SK-N-SH treated with all-trans-retinoic acid at 6 μM for 48 hours (cell line): ENCODE data around the gene SCAND1.

ENCODE experiments used
- ATAC-seq: fragments of 200-7000 bp; cut with Tn5 transposase; 3 replicates; pipeline ENCODE4 v1.9.1; 2020; ENCODE audit warnings: mild to moderate bottlenecking, moderate library complexity
- BACH2 ChIP-seq: fragments of 250-450 bp; sonication (Bioruptor Pico); IDR thresholded peaks from 2 replicates; pipeline ENCODE4 v1.9.0; 2021; ENCODE audit warnings: mild to moderate bottlenecking, borderline replicate concordance
- CSDC2 ChIP-seq: fragments of 250-450 bp; sonication (Bioruptor Pico); IDR thresholded peaks from 2 replicates; pipeline ENCODE4 v1.5.0; 2020; ENCODE audit warnings: mild to moderate bottlenecking, moderate library complexity
- ESRRG ChIP-seq: fragments of 250-450 bp; sonication (Bioruptor Pico); IDR thresholded peaks from 2 replicates; pipeline ENCODE4 v1.6.1; 2021; ENCODE audit warnings: mild to moderate bottlenecking
- GLIS3 ChIP-seq: fragments of 250-450 bp; sonication (Bioruptor Pico); IDR thresholded peaks from 2 replicates; pipeline ENCODE4 v1.5.0; 2020; ENCODE audit warnings: mild to moderate bottlenecking, moderate library complexity
- ISL1 ChIP-seq: fragments of 250-450 bp; sonication (Bioruptor Pico); IDR thresholded peaks from 2 replicates; pipeline ENCODE4 v2.1.2; 2022; ENCODE audit warnings: mild to moderate bottlenecking, moderate library complexity
- OSR1 ChIP-seq: fragments of 250-450 bp; sonication (Bioruptor Pico); IDR thresholded peaks from 2 replicates; pipeline ENCODE4 v1.8.0; 2022; ENCODE audit warnings: moderate library complexity, mild to moderate bottlenecking, inconsistent platforms
- PATZ1 ChIP-seq: fragments of 250-450 bp; sonication (Bioruptor Pico); IDR thresholded peaks from 2 replicates; pipeline ENCODE4 v1.8.0; 2020; ENCODE audit warnings: mild to moderate bottlenecking, moderate library complexity, borderline replicate concordance
- POU6F1 ChIP-seq: fragments of 250-450 bp; sonication (Bioruptor Pico); IDR thresholded peaks from 2 replicates; pipeline ENCODE4 v1.8.0; 2021; ENCODE audit warnings: low read depth, mild to moderate bottlenecking, moderate library complexity, borderline replicate concordance
- PPARA ChIP-seq: fragments of 250-450 bp; sonication (Bioruptor Pico); IDR thresholded peaks from 2 replicates; pipeline ENCODE4 v1.5.0; 2020; ENCODE audit warnings: mild to moderate bottlenecking, borderline replicate concordance
- RARB ChIP-seq: fragments of 250-450 bp; sonication (Bioruptor Pico); IDR thresholded peaks from 2 replicates; pipeline ENCODE4 v1.8.0; 2021; ENCODE audit warnings: mild to moderate bottlenecking, moderate library complexity
- SNAI2 ChIP-seq: fragments of 250-450 bp; sonication (Bioruptor Pico); IDR thresholded peaks from 2 replicates; pipeline ENCODE4 v1.5.0; 2020; ENCODE audit warnings: mild to moderate bottlenecking, moderate library complexity
- TCF4 ChIP-seq: fragments of 250-450 bp; sonication (Bioruptor Pico); IDR thresholded peaks from 2 replicates; pipeline ENCODE4 v1.8.0; 2021; ENCODE audit warnings: mild to moderate bottlenecking, moderate library complexity, borderline replicate concordance
- TOX ChIP-seq: fragments of 250-450 bp; sonication (Bioruptor Pico); IDR thresholded peaks from 2 replicates; pipeline ENCODE4 v1.8.0; 2021; ENCODE audit warnings: mild to moderate bottlenecking, moderate library complexity, borderline replicate concordance
- ZC3H10 ChIP-seq: fragments of 250-450 bp; sonication (Bioruptor Pico); IDR thresholded peaks from 2 replicates; pipeline ENCODE4 v1.5.1; 2021; ENCODE audit warnings: mild to moderate bottlenecking, moderate library complexity
- ZFP30 ChIP-seq: fragments of 450-650 bp; formaldehyde crosslinking; IDR thresholded peaks from 2 replicates; pipeline ENCODE4 v1.5.0; 2022; ENCODE audit warnings: mild to moderate bottlenecking, moderate library complexity
- ZNF70 ChIP-seq: fragments of 450-650 bp; formaldehyde crosslinking; IDR thresholded peaks from 2 replicates; pipeline ENCODE4 v1.5.0; 2020; ENCODE audit warnings: mild to moderate bottlenecking, moderate library complexity
- TF ChIP-seq, protein P1 (sequence below): fragments of 250-450 bp; sonication (Bioruptor Pico); IDR thresholded peaks from 2 replicates; pipeline ENCODE4 v1.5.1; 2021; ENCODE audit warnings: mild to moderate bottlenecking, moderate library complexity
- TF ChIP-seq, protein P2 (sequence below): fragments of 250-450 bp; sonication (Bioruptor Pico); IDR thresholded peaks from 2 replicates; pipeline ENCODE4 v1.5.0; 2020; ENCODE audit warnings: mild to moderate bottlenecking, moderate library complexity

The SCAND1 gene

GRCh38 chr20:35908007-35908406, 46.3 kb downstream of the SCAND1 start (continued):
- TF ChIP-seq ZFP30 (CRISPR knock-in tag) (no peak), ESRRG (no peak)

DNA sequence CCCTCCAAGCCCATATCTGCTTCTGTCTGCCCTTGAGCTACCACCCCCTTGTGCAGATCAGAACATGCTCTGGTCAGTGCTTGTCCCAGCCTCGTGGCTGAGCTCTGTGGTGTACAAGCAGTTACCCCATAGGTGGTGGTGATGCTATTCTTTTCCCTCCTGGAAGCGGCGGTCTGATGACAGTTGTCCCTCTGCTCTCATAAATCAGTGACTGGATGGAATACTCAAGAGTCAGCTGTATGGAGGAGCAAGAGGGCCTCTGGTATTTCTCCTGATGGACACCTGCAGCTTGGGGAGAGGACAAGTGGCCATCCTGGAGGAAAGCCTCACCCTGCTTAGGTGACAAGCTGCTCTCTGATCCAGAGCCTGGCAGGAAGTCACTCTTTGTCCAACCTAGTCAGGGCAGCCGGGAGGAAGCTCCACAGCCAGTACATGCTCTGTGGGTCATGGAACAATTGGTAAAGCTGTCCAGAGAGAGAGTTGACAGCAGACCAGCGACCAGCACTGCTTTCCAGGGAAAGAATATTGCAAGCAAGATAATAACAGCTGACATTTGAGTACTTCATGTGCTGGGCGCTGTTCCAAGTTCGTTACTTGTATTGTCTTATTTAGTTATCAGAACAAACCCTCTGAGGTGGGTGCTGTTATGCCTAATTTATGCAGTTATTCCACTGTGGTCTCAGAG, 47.1 kb downstream of the SCAND1 start:
- TF ChIP-seq, protein P1, sequence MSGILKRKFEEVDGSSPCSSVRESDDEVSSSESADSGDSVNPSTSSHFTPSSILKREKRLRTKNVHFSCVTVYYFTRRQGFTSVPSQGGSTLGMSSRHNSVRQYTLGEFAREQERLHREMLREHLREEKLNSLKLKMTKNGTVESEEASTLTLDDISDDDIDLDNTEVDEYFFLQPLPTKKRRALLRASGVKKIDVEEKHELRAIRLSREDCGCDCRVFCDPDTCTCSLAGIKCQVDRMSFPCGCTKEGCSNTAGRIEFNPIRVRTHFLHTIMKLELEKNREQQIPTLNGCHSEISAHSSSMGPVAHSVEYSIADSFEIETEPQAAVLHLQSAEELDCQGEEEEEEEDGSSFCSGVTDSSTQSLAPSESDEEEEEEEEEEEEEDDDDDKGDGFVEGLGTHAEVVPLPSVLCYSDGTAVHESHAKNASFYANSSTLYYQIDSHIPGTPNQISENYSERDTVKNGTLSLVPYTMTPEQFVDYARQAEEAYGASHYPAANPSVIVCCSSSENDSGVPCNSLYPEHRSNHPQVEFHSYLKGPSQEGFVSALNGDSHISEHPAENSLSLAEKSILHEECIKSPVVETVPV (CRISPR knock-in tag) = no peak
- no peak for ATAC-seq

DNA sequence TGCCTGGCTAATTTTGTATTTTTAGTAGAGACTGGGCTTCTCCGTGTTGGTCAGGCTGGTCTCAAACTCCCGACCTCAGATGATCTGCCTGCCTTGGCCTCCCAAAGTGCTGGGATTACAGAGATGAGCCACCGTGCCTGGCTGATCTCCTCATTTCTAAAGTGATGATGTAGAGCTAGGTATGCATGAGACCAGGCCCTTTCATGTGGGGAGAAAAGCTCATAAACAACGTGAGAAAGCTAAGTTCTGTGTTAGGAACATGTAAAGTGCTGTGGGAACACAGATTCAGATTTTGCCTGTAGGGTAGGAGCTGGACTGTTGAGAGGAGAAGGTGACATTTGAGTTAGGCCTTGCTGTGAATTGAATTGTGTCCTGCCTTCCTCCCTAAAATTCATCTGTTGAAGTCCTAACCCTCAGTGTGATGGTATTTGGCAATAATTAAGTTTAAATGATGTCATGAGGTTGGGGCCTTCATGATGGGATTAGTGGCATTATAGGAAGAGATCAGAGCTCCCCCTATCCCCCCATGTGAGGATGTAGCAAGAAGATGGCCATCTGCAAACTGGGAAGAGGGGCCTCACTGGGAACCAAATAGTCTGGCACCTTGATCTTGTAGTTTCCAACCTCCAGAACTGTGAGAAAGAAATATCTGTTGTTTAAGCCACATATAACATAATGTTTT, 49.2 kb downstream of the SCAND1 start:
- no peak for ATAC-seq
- no peak for TF ChIP-seq GLIS3 (CRISPR knock-in tag)
- TF ChIP-seq ISL1 (CRISPR knock-in tag) = no peak
- TF ChIP-seq POU6F1 = no peak
- TF ChIP-seq, protein P2, sequence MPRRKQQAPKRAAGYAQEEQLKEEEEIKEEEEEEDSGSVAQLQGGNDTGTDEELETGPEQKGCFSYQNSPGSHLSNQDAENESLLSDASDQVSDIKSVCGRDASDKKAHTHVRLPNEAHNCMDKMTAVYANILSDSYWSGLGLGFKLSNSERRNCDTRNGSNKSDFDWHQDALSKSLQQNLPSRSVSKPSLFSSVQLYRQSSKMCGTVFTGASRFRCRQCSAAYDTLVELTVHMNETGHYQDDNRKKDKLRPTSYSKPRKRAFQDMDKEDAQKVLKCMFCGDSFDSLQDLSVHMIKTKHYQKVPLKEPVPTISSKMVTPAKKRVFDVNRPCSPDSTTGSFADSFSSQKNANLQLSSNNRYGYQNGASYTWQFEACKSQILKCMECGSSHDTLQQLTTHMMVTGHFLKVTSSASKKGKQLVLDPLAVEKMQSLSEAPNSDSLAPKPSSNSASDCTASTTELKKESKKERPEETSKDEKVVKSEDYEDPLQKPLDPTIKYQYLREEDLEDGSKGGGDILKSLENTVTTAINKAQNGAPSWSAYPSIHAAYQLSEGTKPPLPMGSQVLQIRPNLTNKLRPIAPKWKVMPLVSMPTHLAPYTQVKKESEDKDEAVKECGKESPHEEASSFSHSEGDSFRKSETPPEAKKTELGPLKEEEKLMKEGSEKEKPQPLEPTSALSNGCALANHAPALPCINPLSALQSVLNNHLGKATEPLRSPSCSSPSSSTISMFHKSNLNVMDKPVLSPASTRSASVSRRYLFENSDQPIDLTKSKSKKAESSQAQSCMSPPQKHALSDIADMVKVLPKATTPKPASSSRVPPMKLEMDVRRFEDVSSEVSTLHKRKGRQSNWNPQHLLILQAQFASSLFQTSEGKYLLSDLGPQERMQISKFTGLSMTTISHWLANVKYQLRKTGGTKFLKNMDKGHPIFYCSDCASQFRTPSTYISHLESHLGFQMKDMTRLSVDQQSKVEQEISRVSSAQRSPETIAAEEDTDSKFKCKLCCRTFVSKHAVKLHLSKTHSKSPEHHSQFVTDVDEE = no peak
- no peak for TF ChIP-seq TOX (CRISPR knock-in tag)
- TF ChIP-seq ZFP30 (CRISPR knock-in tag) = no peak
- no peak for TF ChIP-seq ZNF70
- no peak for TF ChIP-seq SNAI2 (CRISPR knock-in tag)
- no peak for TF ChIP-seq PATZ1 (CRISPR knock-in tag)

GRCh38 chr20:35903843-35904242, 50.5 kb downstream of the SCAND1 start:
- TF ChIP-seq RARB (no peak), POU6F1 (no peak), ZNF70 (no peak), BACH2 (no peak), CSDC2 (CRISPR knock-in tag) (no peak), OSR1 (CRISPR knock-in tag) (no peak), TCF4 (CRISPR knock-in tag) (no peak), SNAI2 (CRISPR knock-in tag) (no peak), ZC3H10 (no peak), PPARA (CRISPR knock-in tag) (no peak), PATZ1 (CRISPR knock-in tag) (no peak)
- TF ChIP-seq, all 23 proteins: peak for 0
- no peak for ATAC-seq
